Measurements from ENCODE around the gene DCAF12.

The DCAF12 gene

DNA sequence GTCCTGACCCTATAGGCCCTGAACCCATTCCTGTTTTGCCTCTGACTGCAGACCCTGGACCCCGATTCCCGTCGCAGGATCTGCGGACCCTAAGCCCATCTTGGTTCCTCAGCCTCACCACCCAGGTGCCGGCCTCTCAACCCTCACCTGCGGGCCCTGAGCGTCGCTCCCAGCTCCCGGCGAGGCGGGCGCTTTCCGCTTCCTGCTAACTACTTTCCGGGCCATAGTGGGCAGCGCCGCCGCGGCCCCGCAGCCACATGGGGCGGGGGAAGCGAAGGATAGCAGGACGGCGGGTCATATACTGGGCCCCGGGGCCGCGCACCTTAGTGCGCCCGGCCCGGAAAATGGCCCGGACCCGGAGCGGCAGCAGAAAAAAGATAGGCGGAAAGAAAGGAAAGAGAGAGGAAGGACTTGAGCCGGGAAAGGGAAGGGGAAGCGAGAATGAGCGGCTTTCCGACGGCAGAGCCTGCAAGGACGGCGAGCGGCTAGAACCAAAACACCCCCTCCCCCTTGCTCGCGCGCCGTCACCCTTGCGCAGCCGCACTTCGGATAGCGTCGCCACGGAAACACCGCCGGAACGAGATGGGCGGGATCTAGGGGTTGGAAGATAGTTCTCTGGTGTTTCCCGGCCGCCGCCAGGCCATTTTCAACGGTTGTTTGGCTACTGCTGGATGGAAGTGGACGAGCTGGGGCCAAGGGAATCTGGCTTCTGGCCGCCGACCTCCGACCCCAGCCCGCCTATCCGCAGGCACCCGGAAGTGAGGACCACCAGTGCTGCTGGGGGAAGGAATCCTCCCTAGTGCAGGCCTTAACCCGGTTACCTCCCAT is at the start of gene DCAF12:
Gene DCAF12, minus strand, starts transcription at position 492 of the 828 bp plus-strand sequence. Its CDS starts 267 bp downstream, at position 225.
- peak; percentile 81 for DNase-seq

DNA sequence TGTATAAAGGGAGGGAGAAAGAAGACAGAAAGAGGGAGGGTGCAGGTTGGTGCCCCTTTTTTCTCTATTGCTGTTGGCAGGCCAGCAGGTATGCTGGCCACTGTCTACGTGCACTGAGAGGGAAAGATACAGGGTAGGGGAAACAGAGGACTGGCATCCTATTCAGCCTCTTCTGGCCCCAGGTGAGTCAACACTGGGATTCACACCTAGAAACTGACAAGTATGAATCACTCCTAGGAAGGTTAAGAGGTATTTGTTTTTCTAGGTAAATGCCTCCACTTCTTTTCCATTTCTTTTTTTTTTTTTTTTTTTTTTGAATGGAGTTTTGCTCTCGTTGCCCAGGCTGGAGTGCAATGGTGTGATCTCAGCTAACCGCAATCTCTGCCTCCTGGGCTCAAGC is 49.6 kb upstream of the DCAF12 start:
- no peak for DNase-seq

DNA sequence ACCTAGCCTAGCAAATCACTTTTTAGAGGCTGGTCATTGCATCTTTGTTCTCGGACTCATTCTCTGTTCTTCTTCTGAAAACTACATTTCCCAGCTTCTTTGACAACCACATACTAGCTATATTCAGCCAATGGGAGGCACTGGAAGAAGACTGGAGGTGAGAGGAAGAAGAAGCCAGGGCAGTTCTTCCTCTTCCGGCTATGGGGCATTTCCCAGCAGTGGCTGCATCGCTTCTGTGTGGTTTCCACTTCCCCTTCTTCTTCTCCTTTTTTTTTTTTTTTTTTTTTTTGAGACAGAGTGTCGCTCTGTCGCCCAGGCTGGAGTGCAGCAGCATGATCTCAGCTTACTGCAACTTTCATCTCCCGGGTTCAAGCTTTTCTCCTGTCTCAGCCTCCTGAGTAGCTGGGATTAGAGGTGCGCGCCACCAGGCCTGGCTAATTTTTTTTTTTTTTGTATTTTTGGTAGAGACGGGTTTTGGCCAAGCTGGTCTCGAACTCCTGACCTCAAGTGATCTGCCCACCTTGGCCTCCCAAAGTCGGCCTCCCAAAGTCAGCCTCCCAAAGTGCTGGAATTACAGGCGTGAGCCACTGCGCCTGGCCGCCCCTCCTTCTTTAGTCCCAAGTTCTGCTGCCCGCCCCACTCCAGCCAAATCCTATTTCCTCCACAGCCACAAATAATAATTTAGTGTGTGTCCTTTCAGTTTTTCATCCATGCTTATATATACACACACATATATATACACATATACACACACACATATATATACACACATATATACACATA is 45.4 kb upstream of the DCAF12 start:
- no peak for DNase-seq

GRCh38 chr9:34170237-34170991 is 43.9 kb upstream of the DCAF12 start:
- peak in 1 of 2 experiments; percentile 28 for DNase-seq

DNA sequence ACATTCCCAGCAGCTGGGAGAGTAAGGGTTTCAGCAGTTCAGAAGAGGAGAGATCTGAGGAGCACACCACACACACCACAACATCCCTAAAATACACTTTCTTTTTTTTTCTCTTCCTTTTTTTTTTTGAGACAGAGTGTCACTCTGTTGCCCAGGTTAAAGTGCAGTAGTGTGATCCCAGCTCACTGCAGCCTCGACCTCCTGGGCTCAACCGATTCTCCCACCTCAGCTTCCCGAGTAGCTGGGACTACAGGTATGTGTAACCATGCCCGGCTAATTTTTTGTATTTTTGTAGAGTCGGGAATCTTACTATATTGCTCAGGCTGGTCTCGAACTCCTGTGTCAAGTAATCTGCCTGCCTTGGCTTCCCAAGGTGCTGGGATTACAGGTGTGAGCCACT is 42.6 kb upstream of the DCAF12 start:
- no peak for DNase-seq

- no peak for DNase-seq
Measured at GRCh38 chr9:34163434-34163833, 36.9 kb upstream of the DCAF12 start.

- DNase-seq = no peak
Measured at GRCh38 chr9:34158362-34158869, 31.9 kb upstream of the DCAF12 start.

DNA sequence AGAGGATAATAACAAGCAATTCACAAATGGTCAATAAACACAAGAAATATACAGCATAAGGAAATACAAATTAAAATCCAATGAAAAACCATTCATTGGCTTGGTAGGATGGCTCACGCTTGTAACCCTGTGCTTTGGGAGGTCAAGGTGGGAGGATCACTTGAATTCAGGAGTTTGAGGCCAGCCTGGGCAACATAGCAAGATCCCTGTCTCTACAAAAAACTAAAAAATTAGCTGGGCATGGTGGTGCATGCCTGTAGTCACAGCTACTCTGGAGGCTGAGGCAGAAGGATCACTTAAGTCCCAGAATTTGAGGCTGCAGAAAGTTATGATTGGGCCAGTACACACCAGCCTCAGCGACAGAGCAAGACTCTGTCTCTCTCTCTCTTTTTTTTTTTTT is 31.4 kb upstream of the DCAF12 start:
- DNase-seq = no peak

GRCh38 chr9:34157318-34157717 is 30.8 kb upstream of the DCAF12 start:
- no peak for DNase-seq

GRCh38 chr9:34154057-34154456 is 27.6 kb upstream of the DCAF12 start:
- DNase-seq = peak in 1 of 2 experiments; percentile 23

- DNase-seq = no peak
Measured at GRCh38 chr9:34151398-34151797, 24.9 kb upstream of the DCAF12 start.

DNA sequence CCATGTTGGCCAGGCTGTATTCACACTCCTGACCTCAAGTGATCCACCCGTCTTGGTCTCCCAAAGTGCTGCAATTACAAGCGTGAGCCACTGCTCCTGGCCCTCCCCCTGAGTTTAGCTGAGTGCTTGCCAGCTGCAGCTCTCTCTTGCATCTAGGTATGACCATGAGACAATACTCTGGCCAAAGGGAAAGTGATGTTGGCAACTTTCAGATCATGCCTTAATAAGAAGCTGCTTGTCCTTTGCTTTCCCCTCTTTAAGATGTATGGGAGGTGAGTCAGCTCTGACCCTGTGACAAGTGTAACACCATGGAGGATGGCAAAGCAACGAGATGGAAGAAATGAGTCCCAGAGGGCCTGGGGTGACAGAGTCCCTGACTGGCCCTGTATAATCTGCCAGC is 18.7 kb upstream of the DCAF12 start:
- DNase-seq = no peak

- DNase-seq = no peak
Measured at GRCh38 chr9:34143116-34143515, 16.6 kb upstream of the DCAF12 start.

- DNase-seq = no peak
Measured at GRCh38 chr9:34140853-34141252, 14.4 kb upstream of the DCAF12 start.

DNA sequence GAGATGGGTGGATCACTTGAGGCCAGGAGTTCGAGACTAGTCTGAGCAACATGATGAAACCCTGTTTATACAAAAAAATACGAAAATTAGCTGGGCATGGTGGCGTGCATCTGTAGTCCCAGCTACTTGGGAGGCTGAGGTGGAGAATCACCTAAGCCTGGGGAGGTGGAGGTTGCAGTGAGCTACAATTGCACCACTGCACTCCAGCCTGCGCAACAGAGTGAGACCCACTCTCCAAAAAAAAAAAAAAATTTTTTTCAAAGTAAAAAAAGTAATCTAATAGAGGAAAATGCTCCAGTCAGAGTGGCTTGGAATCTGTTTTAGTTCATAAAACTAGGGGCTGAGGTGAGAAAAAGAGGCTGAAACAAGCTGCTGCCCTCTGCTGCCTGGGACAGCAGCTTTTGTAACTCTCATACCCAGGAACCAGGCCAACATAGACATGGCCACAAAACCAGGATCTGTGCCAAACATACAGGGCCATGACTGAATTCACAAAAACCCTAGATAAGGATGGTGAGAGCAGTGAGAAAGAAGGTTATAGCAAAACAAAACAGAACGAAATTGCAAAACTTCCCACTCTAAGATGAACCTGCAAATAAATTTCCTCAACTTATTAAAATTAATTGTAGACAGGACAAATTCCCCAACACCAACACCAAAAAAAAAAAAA is 13.1 kb upstream of the DCAF12 start:
- peak in 1 of 2 experiments; percentile 40 for DNase-seq

DNA sequence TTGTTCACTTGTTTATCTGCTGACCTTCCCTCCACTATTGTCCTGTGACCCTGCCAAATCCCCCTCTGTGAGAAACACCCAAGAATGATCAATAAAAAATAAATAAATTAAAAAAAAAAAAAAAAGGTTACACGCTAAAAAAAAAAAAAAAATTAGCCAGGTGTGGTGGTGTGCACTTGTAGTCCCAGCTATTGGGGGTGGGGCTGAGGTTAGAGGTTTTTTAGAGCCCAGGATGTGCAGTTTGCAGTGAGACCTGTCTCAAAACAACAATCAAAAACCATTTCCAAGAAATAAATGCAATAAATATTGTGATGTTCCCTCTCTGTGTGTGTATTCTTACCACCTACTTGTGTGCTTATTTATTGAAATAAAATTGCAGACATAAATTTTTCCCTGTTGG is 12.1 kb upstream of the DCAF12 start:
- DNase-seq = peak in 1 of 2 experiments; percentile 20

DNA sequence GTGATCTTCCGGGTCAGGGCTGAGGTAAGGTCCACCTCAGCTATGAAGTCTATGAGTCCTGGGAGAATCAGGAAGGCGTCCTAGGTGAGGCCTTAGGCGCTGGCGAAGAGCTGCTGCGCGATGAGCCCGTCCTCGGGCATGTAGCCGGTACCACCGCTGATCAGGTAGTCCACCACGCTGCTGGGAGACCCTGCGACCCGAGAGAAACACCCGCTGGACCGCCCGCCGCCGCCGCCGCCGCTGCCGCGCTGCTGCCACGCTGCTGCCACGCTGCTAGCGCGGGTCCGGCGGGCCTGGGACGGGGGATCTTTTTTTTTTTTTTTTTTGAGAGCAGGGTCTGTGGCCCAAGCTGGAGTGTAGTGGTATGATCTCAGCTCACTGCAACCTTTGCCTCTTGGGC is 8.0 kb upstream of the DCAF12 start:
- no peak for DNase-seq

DNA sequence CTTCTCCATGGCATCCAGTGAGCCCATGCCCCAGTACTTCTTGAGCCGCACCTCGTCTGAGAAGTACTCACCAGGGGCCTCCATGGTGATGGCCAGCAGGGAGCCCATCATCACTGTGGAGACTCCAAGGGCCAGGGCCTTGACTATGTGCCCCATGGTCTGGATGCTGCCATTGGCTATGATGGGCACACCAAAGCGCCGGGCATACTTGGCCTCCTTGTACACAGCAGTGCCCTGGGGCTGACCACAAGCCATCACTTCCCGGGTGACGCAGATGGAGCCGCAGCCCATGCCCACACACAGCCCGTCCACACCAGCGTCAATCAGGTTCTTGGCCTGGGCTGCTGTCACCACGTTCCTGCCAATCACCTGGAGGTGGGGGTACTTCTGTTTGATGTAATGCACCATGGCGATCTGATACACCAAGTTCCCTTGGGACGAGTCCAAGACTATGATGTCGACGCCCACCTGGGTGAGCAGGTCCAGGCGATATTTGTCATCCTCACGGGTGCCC is 7.0 kb upstream of the DCAF12 start:
- no peak for DNase-seq

DNA sequence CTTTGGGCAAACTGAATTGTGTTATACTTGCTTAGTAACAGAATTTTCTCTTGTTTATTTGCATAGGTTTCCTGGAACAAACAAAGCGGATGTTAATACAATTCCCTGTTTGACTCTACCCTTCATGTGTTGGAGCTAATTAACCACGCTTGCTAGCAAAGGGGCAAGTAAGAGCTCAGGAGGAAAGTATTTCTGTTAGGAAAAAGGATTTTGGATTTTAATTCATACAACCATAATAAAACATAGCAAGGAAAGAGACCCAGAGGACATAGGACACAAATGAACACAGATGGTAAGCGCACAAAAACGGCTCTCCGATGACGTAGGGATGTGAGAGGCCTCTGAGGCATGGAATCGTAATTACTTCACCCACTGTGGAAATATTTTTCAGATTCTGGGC is 5.1 kb upstream of the DCAF12 start:
- DNase-seq = no peak

- DNase-seq = no peak
Measured at GRCh38 chr9:34127035-34127948, 794 bp upstream of the DCAF12 start.

- peak in 1 of 2 experiments; percentile 27 for DNase-seq
Measured at GRCh38 chr9:34125681-34126206, 754 bp downstream of the DCAF12 start.
